BLaER1 treated with 17β-estradiol and CSF1 and Interleukin-3, amounts not matched to agents 10 nM and 100 nM (cell line): ENCODE results near the gene PLEKHA7.

ENCODE experiments used
- H3K27ac ChIP-seq, 11 experiments: shearing (Covaris generic); formaldehyde crosslinking; 2 replicates each; pipeline ENCODE4 v1.8.1; 2022
- H3K27me3 ChIP-seq, 11 experiments: shearing (Covaris generic); formaldehyde crosslinking; 2 replicates each; pipeline ENCODE4 v1.8.1; 2022
- H3K36me3 ChIP-seq, 11 experiments: shearing (Covaris generic); formaldehyde crosslinking; 2 replicates each; pipeline ENCODE4 v1.8.1; 2022
- H3K4me1 ChIP-seq, 10 experiments: shearing (Covaris generic); formaldehyde crosslinking; 2 replicates each; pipeline ENCODE4 v1.8.1; 2022
- H3K4me2 ChIP-seq, 11 experiments: shearing (Covaris generic); formaldehyde crosslinking; 2 replicates each; pipeline ENCODE4 v1.8.1; 2022
- H3K4me3 ChIP-seq, 10 experiments: shearing (Covaris generic); formaldehyde crosslinking; 2 replicates each; pipeline ENCODE4 v1.8.1; 2022
- H3K9ac ChIP-seq, 11 experiments: shearing (Covaris generic); formaldehyde crosslinking; 2 replicates each; pipeline ENCODE4 v1.8.1; 2022
- H3K9me3 ChIP-seq, 11 experiments: shearing (Covaris generic); formaldehyde crosslinking; replicated peaks in 1 of 11; 2 replicates each; pipeline ENCODE4 v1.8.1; 2022
- H4K20me1 ChIP-seq, 11 experiments: shearing (Covaris generic); formaldehyde crosslinking; 2 replicates each; pipeline ENCODE4 v1.8.1; 2022
- Cebpa-rat ChIP-seq, 11 experiments: shearing (Covaris generic); IDR thresholded peaks; 2 replicates each; pipeline ENCODE4 v1.8.1; 2022

Gene PLEKHA7

DNA sequence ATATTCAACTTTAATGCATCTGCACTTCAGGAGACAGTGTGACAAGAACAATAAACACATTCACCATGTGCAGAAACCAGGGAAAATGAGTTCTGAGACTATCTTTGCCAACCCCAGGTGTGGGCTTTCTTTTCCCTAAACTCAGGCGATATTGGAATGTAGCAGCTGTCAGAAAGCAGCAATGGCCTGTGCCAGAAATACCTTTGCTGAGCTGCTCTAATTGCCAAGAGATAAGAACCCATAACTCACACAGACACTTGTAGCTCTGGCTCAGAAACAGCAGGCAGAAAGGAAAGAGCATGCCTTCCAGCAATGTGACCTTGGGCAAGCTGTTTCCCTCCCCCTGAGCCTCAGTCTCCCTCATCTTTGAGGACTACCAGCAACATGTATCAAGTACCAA, 77.6 kb downstream of the PLEKHA7 start:
- TF ChIP-seq Cebpa-rat (IDR thresholded peaks at IDR 0.05), result no peak
- no peak overlapping the region for H3K4me3 ChIP-seq
- no peak overlapping the region for H3K27ac ChIP-seq
- H4K20me1 ChIP-seq, result no peaks in the 10 kb centered on the region
- no peaks in the 10 kb centered on the region for H3K36me3 ChIP-seq
- H3K27me3 ChIP-seq, result no peaks in the 10 kb centered on the region
- H3K9me3 ChIP-seq, result no peaks in the 10 kb centered on the region
- no peak overlapping the region for H3K4me2 ChIP-seq
- peaks cover 0 to 10% (median 6%) of the 10 kb centered on the region in 10 experiments; a peak in 8 of 20 replicates for H3K4me1 ChIP-seq
- no peak overlapping the region for H3K9ac ChIP-seq

DNA sequence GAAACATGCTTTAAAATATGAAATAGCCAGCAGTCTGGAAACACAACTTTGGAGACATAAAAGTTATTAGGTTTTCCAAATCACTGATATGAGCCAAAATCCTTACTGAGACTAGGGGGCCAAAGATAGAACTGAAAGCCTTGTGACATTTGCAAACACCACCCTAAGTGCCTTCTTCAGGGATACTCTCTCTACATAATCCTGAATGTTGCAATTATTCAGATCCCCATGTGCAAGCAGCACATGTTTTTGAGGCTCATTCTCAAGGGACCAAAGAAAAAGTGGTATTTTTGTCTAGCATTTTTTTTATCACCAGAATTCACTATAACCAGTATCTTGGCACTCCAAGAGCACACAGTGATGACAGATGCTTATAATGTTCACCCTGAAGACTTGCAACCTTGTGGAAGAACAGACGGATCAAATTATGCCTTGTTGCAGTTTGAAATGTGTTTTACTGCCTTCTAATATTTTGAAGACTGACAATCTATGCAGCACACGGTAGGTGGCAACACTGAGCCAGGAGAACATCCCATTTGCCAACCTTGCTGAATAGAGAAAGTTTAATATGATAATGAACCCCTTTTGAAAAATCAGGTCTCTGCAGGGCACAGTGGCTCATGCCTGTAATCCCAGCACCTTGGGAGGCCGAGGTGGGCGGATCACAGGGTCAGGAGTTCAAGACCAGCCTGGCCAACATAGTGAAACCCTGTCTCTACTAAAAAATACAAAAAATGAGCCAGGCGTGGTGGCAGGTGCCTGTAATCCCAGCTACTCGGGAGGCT, 78.5 kb downstream of the PLEKHA7 start:
- peaks cover 0 to 7% (median 3%) of the 10 kb centered on the region in 10 experiments; a peak in 6 of 20 replicates for H3K4me1 ChIP-seq
- H3K27me3 ChIP-seq, result no peaks in the 10 kb centered on the region
- no peaks in the 10 kb centered on the region for H3K9me3 ChIP-seq
- H4K20me1 ChIP-seq, result no peaks in the 10 kb centered on the region
- H3K36me3 ChIP-seq, result no peaks in the 10 kb centered on the region
- H3K4me3 ChIP-seq, result no peak overlapping the region
- TF ChIP-seq Cebpa-rat (IDR thresholded peaks at IDR 0.05), result no peak
- H3K27ac ChIP-seq, result no peak overlapping the region
- H3K9ac ChIP-seq, result 0 out of 22 replicates have a peak overlapping the region, but pooled peaks of 1 of the 11 experiments have one; percentile 1
- H3K4me2 ChIP-seq, result peak overlapping the region in 6 of 11 experiments; percentile 2 to 41 (median 18); a peak in 6 of 22 replicates

DNA sequence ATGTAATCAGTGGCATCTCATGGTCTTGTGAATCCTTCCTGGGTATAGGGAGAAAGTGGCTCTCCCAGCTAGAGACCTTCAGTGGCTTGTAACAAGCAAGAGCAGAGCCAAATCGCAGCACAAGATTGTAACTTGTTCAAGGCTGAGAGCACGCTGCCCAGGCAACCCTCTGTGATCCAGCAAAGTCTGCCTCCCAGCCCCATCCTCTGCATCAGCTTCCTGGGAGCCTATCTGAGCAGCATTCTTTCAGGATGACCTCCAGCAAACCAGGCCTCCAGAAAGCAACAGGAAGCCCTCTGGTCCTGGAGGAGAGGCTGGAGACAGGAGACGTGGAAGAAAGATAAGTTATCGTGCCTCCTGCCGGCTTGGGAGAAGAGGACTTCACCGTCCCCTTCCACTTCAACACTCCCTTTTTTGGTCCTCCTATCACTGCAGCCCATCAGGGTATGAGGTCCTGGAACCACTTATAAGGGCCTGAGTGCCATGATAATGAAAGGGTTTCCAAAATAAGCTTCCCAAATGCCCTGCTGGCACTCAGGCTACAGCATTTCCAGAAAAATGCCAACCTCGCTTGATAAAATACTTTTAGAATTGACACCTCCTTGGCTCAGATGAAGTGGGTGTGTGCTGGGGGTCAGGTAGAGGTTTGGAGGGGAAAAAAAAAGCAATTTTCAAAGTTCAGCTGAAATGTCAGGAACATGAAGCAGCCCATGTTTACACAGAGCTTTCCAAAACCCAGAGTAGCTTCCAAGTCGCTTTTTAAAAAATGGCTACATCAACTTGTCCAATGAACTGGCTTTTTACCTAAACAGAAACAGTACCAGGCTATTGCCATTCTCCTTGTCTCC, 80.2 kb downstream of the PLEKHA7 start:
- TF ChIP-seq Cebpa-rat (IDR thresholded peaks at IDR 0.05), result no peak
- Histone ChIP-seq H3K9me3 (no peaks in the 10 kb centered on the region), H3K27ac (no peak overlapping the region), H3K4me1 (peaks cover 0 to 7% (median 3%) of the 10 kb centered on the region in 10 experiments; a peak in 6 of 20 replicates), H3K27me3 (no peaks in the 10 kb centered on the region), H3K36me3 (no peaks in the 10 kb centered on the region), H3K4me2 (no peak overlapping the region), H3K4me3 (no peak overlapping the region), H3K9ac (no peak overlapping the region), H4K20me1 (no peaks in the 10 kb centered on the region)

DNA sequence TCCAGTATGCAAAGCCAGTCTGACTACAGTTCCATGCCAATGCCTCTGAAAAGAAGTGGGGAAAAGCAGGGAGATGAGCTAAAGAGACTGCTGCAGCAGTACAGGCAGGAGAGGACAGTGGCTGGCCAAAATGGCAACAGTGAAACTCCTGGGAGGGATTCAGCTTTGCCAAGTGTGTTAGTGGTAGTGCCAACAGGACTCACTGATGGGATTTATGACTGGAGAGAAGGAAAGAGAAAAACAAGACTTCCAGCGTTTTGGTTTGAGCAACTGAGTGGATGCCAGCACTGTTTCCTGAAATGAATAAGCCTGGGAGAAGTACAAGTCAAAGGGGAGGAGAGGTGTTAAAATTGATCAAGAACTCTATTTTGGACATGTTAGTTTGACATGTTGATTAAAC, 80.9 kb downstream of the PLEKHA7 start:
- no peak for TF ChIP-seq Cebpa-rat (IDR thresholded peaks at IDR 0.05)
- H3K9ac ChIP-seq, result no peak overlapping the region
- H3K36me3 ChIP-seq, result no peaks in the 10 kb centered on the region
- no peak overlapping the region for H3K27ac ChIP-seq
- peaks cover 0 to 7% (median 3%) of the 10 kb centered on the region in 10 experiments; a peak in 6 of 20 replicates for H3K4me1 ChIP-seq
- H3K4me2 ChIP-seq, result no peak overlapping the region
- H3K9me3 ChIP-seq, result no peaks in the 10 kb centered on the region
- H3K27me3 ChIP-seq, result peaks cover 0 to 2% (median 0%) of the 10 kb centered on the region in 11 experiments; a peak in 1 of 22 replicates
- no peak overlapping the region for H3K4me3 ChIP-seq
- no peaks in the 10 kb centered on the region for H4K20me1 ChIP-seq

DNA sequence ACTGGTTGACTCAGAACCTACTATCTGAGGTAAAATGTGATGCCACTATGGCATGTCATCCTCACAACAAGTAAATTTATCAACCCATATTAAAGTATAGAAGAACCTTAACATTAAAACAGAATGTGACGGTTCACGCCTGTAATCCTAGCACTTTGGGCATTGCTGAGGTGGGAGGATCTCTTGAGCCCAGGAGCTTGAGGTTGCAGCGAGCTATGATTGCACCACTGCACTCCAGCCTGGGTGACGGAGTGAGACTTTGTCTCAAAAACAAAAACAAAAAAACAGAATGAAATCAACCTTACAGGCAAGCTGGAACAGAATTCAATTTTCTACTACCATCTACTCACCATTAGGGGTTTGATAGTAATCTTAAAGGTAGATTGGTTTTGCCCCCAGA, 86.2 kb downstream of the PLEKHA7 start:
- Histone ChIP-seq H3K4me2 (no peak overlapping the region), H3K27me3 (peaks cover 39 to 54% (median 47%) of the 10 kb centered on the region in 11 experiments)
- TF ChIP-seq Cebpa-rat (IDR thresholded peaks at IDR 0.05), result no peak

DNA sequence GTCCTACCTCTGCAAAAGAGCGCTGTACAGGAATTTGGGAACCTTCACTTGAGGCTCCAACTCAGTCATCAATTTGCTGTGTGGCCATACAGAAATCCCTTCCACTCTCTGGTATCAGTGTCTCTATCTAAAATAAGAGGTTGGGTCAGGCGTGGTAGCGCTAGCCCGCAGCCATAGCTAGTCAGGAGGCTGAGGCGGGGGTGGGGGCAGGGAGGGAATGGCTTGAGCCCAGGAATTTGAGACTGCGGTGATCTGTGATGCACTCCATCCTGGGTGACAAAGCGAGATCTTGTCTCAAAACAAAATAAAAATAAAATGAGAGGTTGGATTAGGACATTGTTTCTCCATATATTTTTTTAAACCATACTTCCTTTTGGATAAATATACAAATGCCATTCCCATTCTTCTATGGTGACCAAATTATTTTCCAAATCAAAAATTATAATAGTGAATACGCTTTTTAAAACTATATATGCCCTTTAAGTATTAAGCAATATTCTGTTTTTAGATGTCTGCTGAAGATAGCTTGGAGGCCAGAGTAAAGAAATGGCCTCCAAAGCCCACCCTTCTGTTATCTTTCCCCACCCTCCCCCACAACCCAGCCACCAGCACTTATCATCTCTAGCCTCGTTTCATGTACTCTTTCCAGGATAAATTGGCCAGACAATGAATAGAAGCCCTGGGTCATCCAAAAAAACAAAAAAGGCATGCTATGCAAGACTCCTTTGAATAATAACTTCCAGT, 87.2 kb downstream of the PLEKHA7 start:
- Histone ChIP-seq H3K27me3 (peaks cover 46 to 64% (median 56%) of the 10 kb centered on the region in 11 experiments), H4K20me1 (peaks cover 0 to 25% (median 0%) of the 10 kb centered on the region in 11 experiments; a peak in 5 of 22 replicates), H3K9ac (no peak overlapping the region), H3K27ac (no peak overlapping the region), H3K4me3 (no peak overlapping the region), H3K4me2 (no peak overlapping the region), H3K9me3 (peaks cover 0 to 19% (median 5%) of the 10 kb centered on the region in 11 experiments; a peak in 9 of 22 replicates), H3K4me1 (peaks cover 0 to 13% (median 7%) of the 10 kb centered on the region in 10 experiments; a peak in 10 of 20 replicates), H3K36me3 (no peaks in the 10 kb centered on the region)
- TF ChIP-seq Cebpa-rat (IDR thresholded peaks at IDR 0.05), result no peak

More for the DNA sequence above, 86.2 kb downstream of the PLEKHA7 start:
- Histone ChIP-seq H3K9me3 (peaks cover 0 to 19% (median 5%) of the 10 kb centered on the region in 11 experiments; a peak in 9 of 22 replicates), H3K36me3 (no peaks in the 10 kb centered on the region), H3K4me1 (peaks cover 0 to 13% (median 7%) of the 10 kb centered on the region in 10 experiments; a peak in 10 of 20 replicates), H3K4me3 (no peak overlapping the region), H4K20me1 (peaks cover 0 to 25% (median 0%) of the 10 kb centered on the region in 11 experiments; a peak in 5 of 22 replicates), H3K9ac (no peak overlapping the region), H3K27ac (no peak overlapping the region)

DNA sequence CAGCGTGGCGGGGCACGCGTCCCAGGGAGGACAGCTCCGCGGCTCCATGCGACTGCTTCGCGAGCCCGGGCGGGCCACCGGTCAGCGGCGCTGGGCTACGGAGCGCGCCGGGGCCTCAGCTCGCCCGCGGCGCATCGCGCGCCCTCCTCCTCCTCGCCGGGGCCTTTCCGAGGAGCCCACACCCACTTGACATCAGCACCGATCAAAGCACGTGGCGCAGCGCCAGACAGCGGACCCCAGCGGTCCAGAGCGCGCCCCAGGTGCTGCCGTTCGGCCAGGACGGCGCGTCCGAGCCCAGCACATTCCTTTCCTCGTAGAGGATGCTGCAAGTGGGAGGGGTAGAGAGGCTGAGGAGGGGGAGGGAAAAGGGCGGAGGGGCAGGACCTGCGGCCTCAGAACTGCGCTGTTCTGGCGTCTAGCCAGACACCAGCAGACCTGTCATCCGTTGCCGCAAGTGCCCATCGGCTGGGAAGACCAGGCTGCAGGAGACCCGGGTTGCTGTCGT, 88.6 kb downstream of the PLEKHA7 start:
- H3K9ac ChIP-seq, result no peak overlapping the region
- H3K4me2 ChIP-seq, result peak overlapping the region; percentile 15 to 61 (median 43); a peak in 18 of 22 replicates
- peak overlapping the region in 7 of 10 experiments; percentile 18 to 38 (median 23); a peak in 8 of 20 replicates for H3K4me3 ChIP-seq

More for the DNA sequence above, 88.6 kb downstream of the PLEKHA7 start:
- peaks cover 46 to 70% (median 58%) of the 10 kb centered on the region in 11 experiments for H3K27me3 ChIP-seq
- peaks cover 0 to 13% (median 7%) of the 10 kb centered on the region in 10 experiments; a peak in 10 of 20 replicates for H3K4me1 ChIP-seq
- no peak for TF ChIP-seq Cebpa-rat (IDR thresholded peaks at IDR 0.05)
- H3K27ac ChIP-seq, result no peak overlapping the region
- peaks cover 0 to 19% (median 5%) of the 10 kb centered on the region in 11 experiments; a peak in 9 of 22 replicates for H3K9me3 ChIP-seq
- peaks cover 0 to 25% (median 0%) of the 10 kb centered on the region in 11 experiments; a peak in 5 of 22 replicates for H4K20me1 ChIP-seq
- no peaks in the 10 kb centered on the region for H3K36me3 ChIP-seq
